ENCODE results near the gene NFXL1.

Gene NFXL1

GRCh38 chr4:47913330-47913729 lies 1.1 kb downstream of the NFXL1 start:
- TF ChIP-seq TAF1 (IDR thresholded peaks at IDR 0.05; ENCODE audit: borderline replicate concordance, insufficient read depth, low read length) (no peak), REST (IDR thresholded peaks at IDR 0.05; ENCODE audit: insufficient read depth in 1 of 2, low read depth in 2 of 2, low read length in 2 of 2) (no peak), POLR2AphosphoS5 (IDR thresholded peaks at IDR 0.05; ENCODE audit: low read depth, low read length) (no peak), SIN3A (IDR thresholded peaks at IDR 0.05; ENCODE audit: borderline replicate concordance, insufficient read depth, low read length) (no peak), FOXP2 (optimal IDR thresholded peaks at IDR 0.05; ENCODE audit: borderline replicate concordance, extremely low read depth, extremely low read length, insufficient read depth) (no peak)

GRCh38 chr4:47907089-47907646 lies 7.2 kb downstream of the NFXL1 start:
- TF ChIP-seq REST (IDR thresholded peaks at IDR 0.05; ENCODE audit: insufficient read depth in 1 of 2, low read depth in 2 of 2, low read length in 2 of 2) (no peak), FOXP2 (optimal IDR thresholded peaks at IDR 0.05; ENCODE audit: borderline replicate concordance, extremely low read depth, extremely low read length, insufficient read depth) (no peak), POLR2AphosphoS5 (IDR thresholded peaks at IDR 0.05; ENCODE audit: low read depth, low read length) (no peak), SIN3A (IDR thresholded peaks at IDR 0.05; ENCODE audit: borderline replicate concordance, insufficient read depth, low read length) (no peak), TAF1 (IDR thresholded peaks at IDR 0.05; ENCODE audit: borderline replicate concordance, insufficient read depth, low read length) (no peak)

- TF ChIP-seq POLR2AphosphoS5 (IDR thresholded peaks at IDR 0.05; ENCODE audit: low read depth, low read length) (no peak), SIN3A (IDR thresholded peaks at IDR 0.05; ENCODE audit: borderline replicate concordance, insufficient read depth, low read length) (no peak), TAF1 (IDR thresholded peaks at IDR 0.05; ENCODE audit: borderline replicate concordance, insufficient read depth, low read length) (no peak), FOXP2 (optimal IDR thresholded peaks at IDR 0.05; ENCODE audit: borderline replicate concordance, extremely low read depth, extremely low read length, insufficient read depth) (no peak), REST (IDR thresholded peaks at IDR 0.05; ENCODE audit: insufficient read depth in 1 of 2, low read depth in 2 of 2, low read length in 2 of 2) (no peak)
Observed at GRCh38 chr4:47899639-47900038, 14.7 kb downstream of the NFXL1 start.

- TF ChIP-seq REST (IDR thresholded peaks at IDR 0.05; ENCODE audit: insufficient read depth in 1 of 2, low read depth in 2 of 2, low read length in 2 of 2) (no peak), SIN3A (IDR thresholded peaks at IDR 0.05; ENCODE audit: borderline replicate concordance, insufficient read depth, low read length) (no peak), POLR2AphosphoS5 (IDR thresholded peaks at IDR 0.05; ENCODE audit: low read depth, low read length) (no peak), TAF1 (IDR thresholded peaks at IDR 0.05; ENCODE audit: borderline replicate concordance, insufficient read depth, low read length) (no peak), FOXP2 (optimal IDR thresholded peaks at IDR 0.05; ENCODE audit: borderline replicate concordance, extremely low read depth, extremely low read length, insufficient read depth) (no peak)
Observed at GRCh38 chr4:47891928-47892327, 22.5 kb downstream of the NFXL1 start.

Measured in PFSK-1 (cell line).